Activated T-cell treated with anti-CD3 and anti-CD28 coated beads for 4 hours (primary cell): ENCODE data around the gene RNF121.

Experiments
- DNase-seq: peaks from one replicate; pipeline ENCODE4 v3.0.0-alpha.2; 2020

Gene RNF121

DNA sequence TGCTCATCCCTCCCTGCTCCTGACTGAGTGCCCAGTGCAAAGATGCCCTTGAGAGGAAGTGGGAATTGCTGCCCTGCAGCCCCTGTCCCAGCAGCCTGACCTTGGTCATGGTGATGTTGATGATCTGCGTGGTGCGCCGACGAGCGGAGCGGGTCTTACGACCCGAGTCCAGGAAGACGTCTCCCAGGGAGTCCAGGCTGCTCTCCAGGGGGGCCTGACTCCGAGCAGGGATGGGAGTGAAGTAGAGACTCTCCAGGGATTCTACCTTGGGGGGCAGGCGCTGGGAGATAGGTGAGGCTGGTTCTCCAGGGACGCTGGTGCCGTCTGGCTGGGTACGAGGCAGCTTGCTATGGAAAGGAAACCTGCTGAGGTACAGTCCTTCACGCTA, 78.2 kb downstream of the RNF121 start:
- DNase-seq: no peak

DNA sequence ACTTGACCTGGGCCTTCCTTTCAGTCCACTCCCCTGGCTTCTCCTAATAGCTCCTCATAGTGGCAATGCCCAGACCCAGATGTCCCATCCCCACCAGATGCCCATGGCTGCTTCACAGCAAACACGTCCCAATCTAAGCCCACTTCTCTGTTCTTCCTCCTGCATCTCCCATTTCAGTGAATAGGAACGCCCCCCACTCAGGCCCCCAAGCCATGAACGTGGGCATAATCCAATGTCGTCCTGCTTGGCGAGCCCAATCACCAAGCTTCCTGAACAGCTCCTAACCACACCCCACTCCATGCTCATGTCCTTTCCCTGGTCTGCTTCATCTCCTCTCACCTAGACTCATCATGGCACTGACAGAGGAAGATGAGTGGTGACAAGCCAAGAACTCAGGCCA, 78.7 kb downstream of the RNF121 start:
- DNase-seq: no peak

DNA sequence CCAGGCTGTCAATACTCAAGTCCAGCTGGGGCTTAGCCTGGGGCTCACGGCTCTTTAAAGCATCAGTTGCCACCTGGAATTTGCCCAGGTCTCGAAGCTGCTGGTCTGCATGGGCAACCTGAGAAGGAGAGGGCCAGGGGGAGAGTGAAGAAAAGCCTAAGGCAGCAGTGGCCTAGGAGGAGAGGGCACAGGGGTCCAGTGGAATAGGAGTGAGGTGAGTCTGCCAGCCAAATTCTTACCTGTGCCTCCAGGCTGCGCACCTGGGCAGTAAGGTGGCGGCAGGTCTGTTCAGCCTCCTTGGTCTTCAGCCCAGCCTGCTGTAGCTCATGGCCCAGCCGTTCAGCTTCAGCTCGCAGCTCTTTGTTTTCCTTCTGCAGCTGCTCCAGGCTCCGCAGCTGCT, 79.9 kb downstream of the RNF121 start:
- DNase-seq: no peak

DNA sequence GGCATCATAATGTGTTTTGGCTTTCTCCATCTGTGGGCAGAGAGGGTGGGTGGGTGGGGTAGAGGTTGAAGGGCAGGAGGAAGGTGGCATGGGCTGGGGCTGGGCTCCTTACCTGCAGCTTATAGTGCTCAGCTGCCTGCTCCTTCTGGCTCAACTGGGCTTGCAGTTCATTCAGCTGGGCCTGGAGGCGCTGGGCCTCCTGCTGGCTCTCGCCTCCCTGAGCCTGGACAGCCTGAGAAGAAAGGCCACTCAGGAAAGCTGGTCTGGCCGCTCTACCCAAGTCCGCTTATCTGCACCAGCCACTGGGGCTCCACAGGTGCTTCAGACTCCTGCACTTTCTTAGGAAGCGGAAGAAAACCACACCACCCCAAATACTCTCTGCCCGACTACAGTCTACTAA, 80.3 kb downstream of the RNF121 start:
- DNase-seq: no peak

DNA sequence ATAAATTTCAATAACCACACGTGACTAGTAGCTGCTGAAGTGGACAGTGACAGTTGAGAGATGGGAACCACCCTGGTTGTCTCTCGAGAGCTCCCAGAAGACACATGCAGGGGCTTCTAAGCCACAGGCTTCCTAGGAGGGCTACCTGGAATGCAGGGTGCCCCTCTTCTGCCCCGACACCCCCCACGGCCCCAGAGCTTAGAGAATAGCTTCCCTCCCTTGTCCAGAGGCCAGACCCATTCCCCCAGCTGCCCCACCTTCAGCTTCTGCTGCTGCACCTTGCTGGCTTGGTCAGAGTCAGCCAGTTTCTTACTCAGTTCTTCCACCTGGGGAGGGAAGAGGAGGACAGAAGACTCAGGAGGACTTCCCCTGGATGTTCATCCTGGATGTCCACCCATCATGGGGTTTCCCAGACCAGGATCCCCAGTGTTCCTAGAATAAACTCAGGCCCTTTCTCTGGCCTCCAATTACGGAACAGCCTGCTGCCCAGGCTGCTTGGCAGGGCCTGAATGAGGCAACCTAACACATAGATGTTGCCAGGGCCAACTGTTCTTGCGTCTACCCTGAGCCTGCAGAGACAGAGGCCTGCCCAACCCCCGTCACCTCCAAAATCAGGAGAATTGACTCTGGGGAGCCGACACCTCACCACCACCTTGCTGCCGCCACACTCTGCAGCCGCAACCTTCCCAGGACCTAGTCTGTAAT, 81.8 kb downstream of the RNF121 start:
- DNase-seq: no peak

DNA sequence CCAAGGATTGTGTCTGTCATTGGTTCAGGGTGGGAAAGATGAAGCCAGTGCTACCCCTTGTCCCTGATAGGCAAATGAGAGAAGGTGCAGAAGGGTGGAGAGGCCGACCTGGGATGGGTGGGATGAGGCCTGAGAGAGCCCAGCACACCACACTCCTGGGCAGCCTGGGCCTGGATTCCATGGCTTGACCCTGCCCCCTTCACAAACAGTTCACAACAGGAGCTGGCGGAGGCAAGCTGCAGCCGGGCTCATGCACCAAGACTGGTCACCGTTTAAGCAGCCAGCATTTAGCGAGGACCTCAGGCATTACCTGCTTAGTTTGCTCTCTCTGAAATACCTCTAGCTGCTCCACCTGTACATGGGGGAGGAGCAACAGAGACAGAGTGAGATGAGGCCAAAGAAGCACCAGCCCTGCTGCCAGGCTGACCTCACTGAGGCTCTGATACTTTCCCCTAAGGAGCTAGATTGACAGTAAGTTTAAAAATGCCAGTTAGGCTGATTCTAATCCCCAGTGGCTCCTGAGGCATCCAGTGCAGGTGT, 83.3 kb downstream of the RNF121 start:
- no peak for DNase-seq

DNA sequence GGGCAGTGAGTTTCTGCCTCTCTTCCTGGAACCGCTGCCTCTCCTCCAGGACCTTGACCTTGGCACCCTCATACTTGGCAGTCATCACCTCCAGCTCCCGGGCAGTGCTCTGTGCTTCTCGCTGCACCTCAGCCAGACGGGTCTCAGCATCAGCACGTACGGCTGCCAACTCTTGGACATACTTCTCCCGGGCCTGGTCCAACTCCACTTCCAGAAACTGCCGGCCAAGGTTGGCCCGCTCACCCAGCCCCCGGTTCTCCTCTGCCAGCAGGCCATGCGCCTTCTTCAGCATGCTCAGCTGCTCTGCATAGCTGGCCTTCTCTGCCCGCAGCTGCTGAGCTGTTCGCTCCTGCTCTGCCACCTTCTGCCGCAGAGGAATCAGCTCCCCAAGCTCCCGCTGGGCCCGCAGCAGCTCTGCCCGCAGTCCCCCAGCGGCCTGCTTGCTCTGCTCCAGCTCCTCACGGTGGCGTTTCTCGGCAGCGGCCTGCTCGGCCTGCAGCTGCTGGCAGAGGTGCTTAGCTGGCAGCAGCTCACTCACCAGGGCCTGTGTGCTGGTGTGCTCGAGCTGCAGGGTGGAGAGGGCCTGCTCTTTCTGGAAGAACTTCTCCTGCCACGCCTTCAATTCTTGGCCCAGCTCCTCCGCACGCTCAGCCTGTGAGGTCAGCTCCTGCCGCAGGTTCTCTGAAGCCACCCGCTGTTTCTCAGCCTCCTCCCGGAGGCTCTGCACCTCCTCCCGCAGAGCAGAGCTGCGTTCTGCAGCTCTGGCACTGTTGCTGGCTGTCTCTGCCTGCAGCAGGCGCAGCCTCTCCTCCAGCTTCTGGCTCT, 84.3 kb downstream of the RNF121 start:
- DNase-seq: no peak

DNA sequence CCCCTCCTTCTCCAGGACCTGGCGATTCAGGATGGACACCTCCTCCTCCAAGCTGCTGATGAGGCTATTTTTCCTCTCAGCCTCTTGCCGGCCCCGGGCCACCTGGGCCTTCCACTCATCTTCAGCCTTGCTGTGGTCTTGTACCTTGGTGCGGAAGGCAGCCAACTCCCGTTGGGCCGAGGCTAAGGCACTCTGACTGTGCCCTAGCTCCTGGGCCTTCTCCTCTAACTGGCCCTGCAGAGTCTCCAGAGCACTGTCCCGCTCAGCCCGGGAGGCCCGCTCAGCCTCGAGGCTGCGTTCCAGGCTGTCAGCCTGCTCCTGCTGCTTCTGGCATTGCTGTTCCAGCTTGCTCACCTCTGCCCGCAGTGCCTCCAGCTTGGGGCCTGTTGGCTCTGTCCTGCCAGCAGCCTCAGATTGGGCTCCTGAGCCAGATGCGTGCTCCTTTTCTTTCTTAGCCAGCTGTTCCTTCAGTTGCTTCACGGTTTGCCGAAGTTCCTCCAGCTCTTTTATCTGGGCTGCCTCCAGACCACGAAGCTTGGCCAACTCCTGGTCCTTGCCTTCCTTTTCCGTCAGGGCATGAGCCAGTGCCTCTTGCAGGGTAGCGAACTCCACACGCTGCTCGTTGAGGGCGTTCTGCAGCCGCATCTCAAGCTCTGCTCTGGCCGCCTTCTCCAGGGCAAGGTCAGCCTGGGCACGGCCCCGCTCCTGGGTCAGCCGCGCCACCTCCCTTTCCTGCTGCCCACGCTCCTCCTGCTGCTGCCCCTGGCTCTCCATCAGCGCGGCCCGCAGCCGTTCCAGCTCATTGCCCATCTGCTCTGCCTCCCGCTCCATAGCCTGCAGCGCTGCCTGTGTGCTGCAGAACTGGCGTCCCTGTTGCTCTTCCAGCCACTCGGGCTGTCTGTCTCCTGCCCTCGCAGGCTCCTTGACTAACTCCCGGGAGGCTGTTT, 85.2 kb downstream of the RNF121 start:
- DNase-seq: no peak

DNA sequence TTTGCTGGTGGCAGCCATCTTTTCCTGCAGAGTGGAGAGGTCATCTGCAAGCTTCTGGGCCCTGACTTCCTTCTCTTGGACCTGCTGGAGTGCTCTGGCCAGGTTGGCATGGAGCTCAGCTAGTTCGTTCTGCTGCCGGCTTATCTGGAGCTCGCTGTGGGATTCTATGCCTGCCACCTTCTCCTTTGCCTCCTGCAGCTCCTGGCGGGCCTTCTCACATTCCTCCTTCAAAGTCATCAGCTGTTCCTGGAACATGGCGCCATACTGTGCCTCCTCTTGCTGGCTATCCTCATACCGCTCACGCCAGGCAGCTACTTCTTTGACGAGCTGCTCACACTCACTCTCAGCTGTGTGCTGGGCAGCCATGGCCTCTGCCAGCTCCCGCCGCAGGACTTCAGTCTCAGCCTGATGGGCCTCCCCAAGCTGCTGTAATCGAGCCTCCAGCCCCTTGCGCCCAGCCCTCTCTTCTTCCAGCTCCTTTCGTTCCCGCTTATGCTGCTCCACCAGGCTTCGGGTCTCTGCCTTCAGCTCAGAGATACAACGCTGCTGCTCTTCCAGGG, 86.0 kb downstream of the RNF121 start:
- DNase-seq: no peak

DNA sequence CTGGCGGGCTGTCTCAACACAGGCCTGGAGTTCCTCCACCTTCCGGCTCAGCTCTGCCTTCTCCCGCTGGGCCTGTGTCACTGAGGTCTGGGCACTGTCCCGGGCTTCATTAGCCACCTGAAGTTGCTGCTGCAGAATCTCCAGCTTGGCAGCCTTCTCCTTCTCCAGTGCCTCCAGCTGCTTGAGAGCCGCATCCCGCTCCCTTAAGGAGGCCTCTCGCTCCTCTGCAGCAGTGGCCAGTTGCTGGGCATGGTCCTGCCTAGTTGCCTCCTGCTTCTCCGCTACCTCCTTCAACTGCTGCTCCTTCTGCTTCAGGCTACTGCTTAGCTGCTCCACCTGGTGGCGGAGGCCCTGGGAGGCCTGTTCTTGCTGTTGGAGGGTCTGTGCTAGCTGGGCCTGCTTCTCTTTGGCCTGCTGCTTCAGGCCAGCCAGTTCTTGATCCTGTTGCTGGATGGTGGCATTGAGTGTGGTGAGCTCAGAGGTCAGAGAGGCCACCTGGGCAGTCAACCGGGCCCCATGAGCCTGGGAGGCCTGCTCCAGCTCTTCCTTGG, 86.7 kb downstream of the RNF121 start:
- no peak for DNase-seq

DNA sequence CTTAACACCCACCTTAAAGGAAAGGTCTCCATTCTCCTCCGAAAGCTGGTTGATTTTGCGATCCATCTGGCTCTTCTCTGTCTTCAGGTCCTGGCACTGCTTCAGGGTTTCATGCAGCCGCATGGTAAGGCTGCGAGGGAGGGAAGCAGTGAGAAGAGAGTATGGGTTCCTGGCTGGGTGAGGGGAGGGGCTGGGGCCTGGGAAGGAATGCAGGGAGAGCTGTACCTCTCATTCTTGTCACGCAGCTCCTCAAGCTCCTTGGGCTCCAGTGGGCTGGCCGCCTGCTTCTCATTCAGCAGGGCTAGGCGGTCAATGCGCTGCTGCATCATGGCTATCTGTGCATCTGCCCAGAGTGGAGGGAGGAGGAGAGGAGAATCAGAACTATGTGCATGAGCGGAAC, 89.3 kb downstream of the RNF121 start:
- DNase-seq: no peak

DNA sequence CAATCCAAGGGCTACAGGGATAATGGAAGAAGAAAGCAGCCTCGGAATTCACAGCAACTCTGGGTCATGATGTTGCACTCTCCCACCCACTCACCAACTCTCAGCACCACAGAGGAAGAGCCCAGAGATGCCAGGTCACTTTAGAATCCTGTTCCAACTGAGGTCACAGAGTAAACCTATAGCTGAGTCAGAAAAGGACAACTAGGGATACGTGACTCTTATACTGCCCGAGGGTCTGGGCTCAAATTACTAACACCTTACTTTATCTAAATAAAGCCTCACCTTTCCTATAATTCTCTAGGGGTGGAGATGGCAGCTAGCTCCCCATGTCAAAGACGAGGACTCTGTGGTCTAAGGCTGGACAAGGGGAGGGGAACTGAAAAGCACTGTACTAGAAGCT, 94.5 kb downstream of the RNF121 start:
- DNase-seq: no peak

DNA sequence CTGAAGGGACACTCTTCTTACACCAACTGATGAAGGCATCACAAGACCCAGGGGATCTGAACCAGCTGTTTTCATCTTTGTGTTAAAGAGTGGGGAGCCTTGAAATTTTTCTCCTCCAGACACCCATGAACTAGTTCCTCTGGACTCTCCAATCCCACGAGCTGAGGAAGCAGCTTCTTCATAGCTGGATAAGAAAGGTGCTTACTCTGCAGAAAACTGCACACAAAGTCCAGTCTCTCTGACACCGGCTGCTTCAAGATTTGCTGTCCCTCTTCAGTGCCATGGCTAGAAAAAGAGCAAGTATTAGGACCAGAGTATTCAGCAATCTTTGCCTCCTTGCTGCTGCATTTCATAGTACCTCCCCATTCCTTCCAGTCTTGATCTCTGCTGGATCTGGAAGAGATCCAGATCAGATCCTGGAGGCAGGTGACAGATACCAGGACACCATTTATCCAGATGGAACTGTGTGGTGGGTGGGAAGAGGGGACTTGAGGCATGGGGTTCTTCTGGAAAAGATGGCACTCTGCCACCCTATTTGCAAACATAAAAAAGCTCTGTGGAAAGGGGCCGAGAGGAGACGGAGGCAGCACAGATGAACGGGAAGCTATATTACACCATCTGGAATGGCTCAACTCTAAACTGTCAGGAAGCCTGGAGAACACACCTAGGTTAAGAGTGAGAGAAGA, 95.4 kb downstream of the RNF121 start:
- no peak for DNase-seq

DNA sequence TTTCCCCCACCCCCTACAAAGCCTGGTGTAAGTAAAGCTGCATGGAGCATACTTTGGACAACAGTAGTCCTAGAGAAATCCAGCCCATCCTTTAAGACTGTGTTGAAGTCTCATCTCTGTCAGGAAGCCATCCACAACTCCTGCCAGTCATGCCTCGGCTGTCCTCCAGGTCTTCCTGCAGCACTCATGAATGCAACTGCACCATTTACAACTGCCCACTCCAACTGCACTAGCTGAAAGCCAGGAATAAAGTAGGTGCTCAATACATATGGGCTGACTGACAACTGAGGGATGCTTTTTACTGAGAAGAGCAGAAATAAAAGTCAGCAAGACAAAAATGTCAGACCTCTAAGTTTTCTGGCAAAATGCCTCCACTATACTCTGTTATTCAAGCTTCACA, 97.2 kb downstream of the RNF121 start:
- DNase-seq: no peak

DNA sequence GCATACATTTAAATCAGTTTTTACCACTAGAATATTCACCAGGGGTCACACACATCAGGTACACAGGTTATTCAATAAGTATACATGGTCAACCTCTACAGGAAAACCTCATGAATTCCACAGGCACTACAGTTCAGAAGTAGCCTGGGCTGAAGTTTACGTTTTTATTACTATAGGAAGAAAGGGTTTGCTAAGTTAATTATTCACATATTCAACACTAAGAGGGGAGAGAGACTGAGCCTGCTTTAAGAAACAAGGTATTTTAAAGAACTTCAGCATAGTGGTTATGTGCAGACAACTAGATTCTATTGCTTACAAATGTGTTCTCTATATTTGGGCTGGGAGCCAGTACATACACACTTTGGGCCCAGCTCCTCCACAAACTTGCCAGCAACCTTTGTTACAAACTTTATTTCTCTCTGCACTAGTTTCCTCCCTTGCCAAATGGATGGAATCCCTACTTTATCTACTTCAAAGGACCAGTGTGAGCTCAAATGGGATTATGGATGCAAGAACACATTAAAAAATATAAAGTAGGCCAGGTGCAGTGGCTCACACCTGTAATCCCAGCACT, 101.7 kb downstream of the RNF121 start:
- no peak for DNase-seq

DNA sequence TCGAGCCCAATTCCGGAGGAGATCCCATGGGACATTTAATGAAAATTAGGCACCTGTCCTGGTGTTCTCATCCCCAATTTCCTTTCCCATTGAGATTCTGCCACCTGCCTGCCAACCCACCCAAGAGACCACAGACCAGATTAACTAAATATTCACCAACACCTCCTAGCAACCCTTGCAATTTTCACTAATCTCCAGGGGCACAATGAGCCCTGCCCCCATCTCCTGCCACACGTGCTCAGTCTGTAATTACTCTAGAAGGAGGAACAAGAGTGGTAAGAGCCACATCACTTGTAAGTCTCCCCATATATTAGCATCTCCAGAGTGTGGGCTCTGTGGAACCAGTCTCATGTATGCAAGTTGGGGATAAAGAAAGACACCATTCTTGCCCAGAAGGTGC, 107.8 kb downstream of the RNF121 start:
- no peak for DNase-seq

DNA sequence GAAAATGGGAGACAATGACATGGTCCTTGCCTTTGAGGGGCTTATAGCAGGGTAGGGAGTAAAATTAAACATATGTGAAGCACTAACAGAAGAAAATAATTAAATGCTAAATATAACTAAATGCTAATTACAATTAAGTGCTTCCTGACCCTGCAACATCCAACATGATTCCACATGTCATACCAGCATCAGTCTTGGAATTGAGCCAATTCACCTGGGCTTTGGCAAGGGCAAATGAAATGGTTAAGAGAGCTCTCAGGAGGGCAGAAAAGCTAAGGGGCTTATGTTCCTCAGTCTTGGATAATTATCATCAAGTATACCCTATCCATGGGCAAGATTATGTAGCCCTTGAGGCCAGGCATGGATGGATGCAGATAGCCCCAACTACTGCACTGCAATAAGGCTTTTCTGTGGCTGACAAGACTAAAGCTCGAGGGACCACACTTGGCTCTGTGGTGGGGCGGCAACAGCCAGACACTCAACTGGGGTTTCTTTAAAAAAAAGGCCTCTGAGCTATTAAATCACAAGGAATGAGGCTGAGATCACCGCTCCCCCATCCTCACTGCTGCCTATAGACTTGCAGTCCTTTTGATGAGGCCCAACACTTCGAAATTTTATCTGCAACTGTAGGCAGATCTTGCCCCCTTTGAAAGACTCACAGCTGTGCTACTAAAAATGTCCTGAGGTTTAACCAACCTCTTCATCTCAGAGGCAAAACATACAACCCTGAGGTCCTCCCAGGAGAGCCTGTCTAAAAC, 108.9 kb downstream of the RNF121 start:
- DNase-seq: no peak

DNA sequence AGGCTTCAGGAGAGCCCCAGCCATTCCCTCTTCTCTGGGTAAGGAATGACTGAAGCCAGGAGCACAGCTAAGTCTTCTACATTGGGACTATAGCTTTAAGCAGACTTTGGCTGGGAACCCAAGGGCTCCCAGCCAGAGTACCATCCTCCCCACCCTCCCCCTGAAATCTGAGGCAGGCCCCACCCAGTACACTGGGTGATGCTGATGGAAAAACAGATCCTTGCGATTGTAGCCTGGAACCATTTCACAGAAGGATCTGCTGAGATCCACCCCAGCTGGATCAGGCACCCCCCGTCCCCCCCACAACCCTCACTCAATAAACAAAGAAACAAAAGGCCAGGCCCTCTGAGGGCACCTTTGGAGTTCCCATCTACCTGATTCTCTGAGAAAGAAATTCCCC, 109.6 kb downstream of the RNF121 start:
- no peak for DNase-seq

DNA sequence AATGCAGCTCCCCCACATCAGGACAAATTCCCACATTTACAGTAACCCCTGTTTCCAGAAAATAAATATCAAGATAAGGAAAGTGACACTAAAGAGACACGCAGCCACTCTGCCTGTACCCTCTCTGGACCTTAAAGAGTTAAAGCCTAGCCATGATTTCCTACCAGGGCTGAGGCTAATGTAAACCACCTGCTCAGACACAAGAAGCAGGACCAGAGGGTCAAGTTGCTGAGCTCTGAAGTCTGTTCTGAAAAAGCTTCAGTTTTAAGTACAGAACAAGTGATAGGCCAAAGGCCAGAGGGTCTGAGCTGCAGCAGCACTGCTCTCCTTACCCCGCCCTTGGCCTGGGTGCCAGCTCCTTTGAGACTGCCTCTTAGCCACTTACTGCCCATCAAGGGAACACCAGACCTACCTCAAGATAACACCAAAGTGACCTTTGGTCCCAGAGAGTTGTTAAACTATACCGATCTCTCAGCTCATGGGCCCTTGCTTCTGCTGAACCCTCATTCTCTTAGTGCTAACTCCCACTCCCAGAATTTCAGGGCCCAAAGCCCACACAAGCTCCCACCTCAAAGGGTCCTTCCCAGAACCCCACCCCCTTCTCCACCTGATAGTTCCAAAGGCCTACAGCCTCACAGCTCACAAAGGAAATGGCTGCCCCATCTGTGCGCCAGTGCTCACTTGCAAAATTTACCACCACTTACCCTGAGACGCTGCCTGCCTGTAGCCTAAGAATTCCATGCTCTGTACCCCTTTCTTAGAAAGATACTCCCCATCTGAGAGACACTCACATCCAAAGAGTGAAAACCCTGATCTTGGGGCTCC, 110.4 kb downstream of the RNF121 start:
- DNase-seq: no peak

DNA sequence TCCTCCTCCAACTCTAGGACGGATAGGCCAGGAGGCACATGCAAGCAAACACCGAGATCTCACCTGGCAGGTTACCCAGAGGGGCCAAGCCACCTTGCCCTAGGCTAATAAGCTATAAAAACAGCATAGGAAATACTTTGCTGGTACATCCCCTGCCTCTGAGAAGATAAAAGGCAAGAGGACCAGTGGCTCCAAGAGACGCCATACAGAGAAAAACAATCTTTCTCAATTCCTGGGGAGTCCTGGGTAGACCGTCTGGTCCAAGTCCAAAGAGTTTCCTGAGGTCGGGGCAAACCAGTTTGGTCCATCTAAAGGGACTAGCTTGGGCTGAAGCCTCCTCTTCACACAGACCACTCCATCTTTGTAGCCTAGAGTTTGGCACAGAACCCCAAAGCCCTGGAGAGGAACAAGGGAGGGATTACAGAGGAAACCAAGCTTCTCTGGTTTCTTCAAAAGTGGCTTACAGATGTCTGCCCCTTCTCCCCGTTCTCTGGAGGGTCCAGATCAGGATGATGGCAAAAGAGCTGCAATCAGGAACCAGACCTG, 111.1 kb downstream of the RNF121 start:
- no peak for DNase-seq
